ENCODE measurements around the gene SATB2.

SATB2 gene

GRCh38 chr2:199505755-199506403, 48.1 kb upstream of the SATB2 start:
- Histone ChIP-seq H3K4me3 (ENCODE audit: low read depth, low read length) (no peak overlapping the region), H3K9me3 (ENCODE audit: control insufficient read depth, insufficient read depth, low read depth, low read length) (no peaks in the 10 kb centered on the region), H3K27ac (ENCODE audit: extremely low read depth, low read depth, low read length) (no peak overlapping the region), H3K36me3 (ENCODE audit: control insufficient read depth in 2 of 2, insufficient read depth in 1 of 2, low read length in 2 of 2) (no peaks in the 10 kb centered on the region), H3K4me1 (ENCODE audit: control insufficient read depth, insufficient read depth, low read length) (no peaks in the 10 kb centered on the region)
- no peak for TF ChIP-seq GFI1B (tag by site-specific recombination; IDR thresholded peaks at IDR 0.05)
- no peak for TF ChIP-seq ZBTB20 (tag by site-specific recombination; IDR thresholded peaks at IDR 0.05)
- TF ChIP-seq TSHZ1 (tag by site-specific recombination; IDR thresholded peaks at IDR 0.05; ENCODE audit: borderline replicate concordance), result no peak
- CTCF ChIA-PET, result interaction anchor here (0.5 to 0.6 kb wide), 3 partner anchors 15 to 308 kb away, joined by 3 to 5 read pairs (median 3); no protein-coding TSS in a partner anchor
- POLR2A ChIA-PET, result no interaction called here

GRCh38 chr2:199503148-199503547, 45.4 kb upstream of the SATB2 start:
- ChIA-PET POLR2A (no interaction called here), CTCF (no interaction called here)
- no peaks in the 10 kb centered on the region for H3K9me3 ChIP-seq (ENCODE audit: control insufficient read depth, insufficient read depth, low read depth, low read length)
- no peak overlapping the region for H3K4me3 ChIP-seq (ENCODE audit: low read depth, low read length)
- no peak overlapping the region for H3K27ac ChIP-seq (ENCODE audit: extremely low read depth, low read depth, low read length)
- H3K4me1 ChIP-seq (ENCODE audit: control insufficient read depth, insufficient read depth, low read length), result no peaks in the 10 kb centered on the region
- no peak for TF ChIP-seq PRDM2 (tag by site-specific recombination; IDR thresholded peaks at IDR 0.05; ENCODE audit: borderline replicate concordance)
- no peak for TF ChIP-seq MYNN (tag by site-specific recombination; IDR thresholded peaks at IDR 0.05; ENCODE audit: borderline replicate concordance)
- TF ChIP-seq SCRT1 (tag by site-specific recombination; IDR thresholded peaks at IDR 0.05; ENCODE audit: borderline replicate concordance), result no peak
- no peak for TF ChIP-seq ZBTB1 (tag by site-specific recombination; IDR thresholded peaks at IDR 0.05)
- no peak for TF ChIP-seq ZSCAN5A (tag by site-specific recombination; IDR thresholded peaks at IDR 0.05)
- TF ChIP-seq ZNF354C (tag by site-specific recombination; IDR thresholded peaks at IDR 0.05; ENCODE audit: borderline replicate concordance, low read depth), result no peak
- TF ChIP-seq ZFP37 (tag by site-specific recombination; IDR thresholded peaks at IDR 0.05), result no peak
- TF ChIP-seq RBAK (tag by site-specific recombination; IDR thresholded peaks at IDR 0.05), result no peak
- TF ChIP-seq HOXC10 (CRISPR knock-in tag; IDR thresholded peaks at IDR 0.05), result no peak
- no peak for TF ChIP-seq ZNF423 (tag by site-specific recombination; IDR thresholded peaks at IDR 0.05)
- no peak for TF ChIP-seq ZNF596 (tag by site-specific recombination; IDR thresholded peaks at IDR 0.05)
- TF ChIP-seq ZNF76 (tag by site-specific recombination; IDR thresholded peaks at IDR 0.05; ENCODE audit: borderline replicate concordance, low read depth), result no peak
- no peak for TF ChIP-seq ZNF10 (tag by site-specific recombination; IDR thresholded peaks at IDR 0.05)
- TF ChIP-seq ZNF701 (tag by site-specific recombination; IDR thresholded peaks at IDR 0.05), result no peak
- no peak for TF ChIP-seq BCL11B (tag by site-specific recombination; IDR thresholded peaks at IDR 0.05; ENCODE audit: low read depth)
- no peaks in the 10 kb centered on the region for H3K36me3 ChIP-seq (ENCODE audit: control insufficient read depth in 2 of 2, insufficient read depth in 1 of 2, low read length in 2 of 2)

Data from HEK293 (cell line).